HG02884 (cell line): ENCODE data around the gene GALNT18.

ENCODE experiments used
- ATAC-seq: cut with Tn5 transposase; IDR thresholded peaks from one replicate; pipeline ENCODE4 v1.9.1; 2021; ENCODE audit warnings: mild to moderate bottlenecking, moderate library complexity; ENCODE audit not compliant: unreplicated experiment

GALNT18 gene

DNA sequence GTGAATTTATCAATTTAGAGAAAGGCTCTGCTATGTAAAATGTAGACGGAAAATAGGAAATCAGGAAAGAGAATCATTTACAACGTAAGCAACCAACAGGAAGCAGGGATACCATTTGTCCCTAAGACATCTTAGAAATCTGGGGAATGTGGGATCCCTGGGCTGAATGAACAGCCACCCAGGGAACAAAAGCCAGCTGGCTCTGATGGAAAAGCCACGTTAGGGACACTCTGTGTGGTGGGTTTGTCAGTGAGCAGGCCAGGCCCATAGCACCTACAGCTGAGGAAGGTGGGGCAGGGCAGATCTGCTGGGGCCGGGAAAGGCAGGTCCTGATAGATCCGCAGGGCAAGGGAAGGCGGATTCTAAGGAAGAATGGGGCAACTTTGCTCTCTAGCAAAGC lies 181.7 kb downstream of the GALNT18 start:
- ATAC-seq, result no peak

DNA sequence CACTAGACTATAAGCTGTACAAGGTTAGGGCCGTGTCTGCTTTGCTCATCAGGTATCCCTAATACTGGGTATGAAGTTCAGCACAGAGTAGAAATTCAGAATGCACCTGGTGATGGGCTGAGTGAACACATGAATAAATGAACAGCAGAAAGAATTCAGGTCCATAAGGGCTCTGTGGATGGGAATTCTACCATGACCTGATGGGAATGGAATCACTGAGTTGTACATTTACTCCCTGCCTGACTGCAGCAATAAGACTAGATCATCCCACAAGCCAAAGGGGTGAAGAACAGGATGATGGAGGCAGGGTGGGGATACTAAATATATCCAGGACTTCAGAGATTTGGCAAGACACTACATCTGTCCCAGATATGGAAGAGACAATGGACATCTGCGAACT lies 182.2 kb downstream of the GALNT18 start:
- ATAC-seq, result no peak

DNA sequence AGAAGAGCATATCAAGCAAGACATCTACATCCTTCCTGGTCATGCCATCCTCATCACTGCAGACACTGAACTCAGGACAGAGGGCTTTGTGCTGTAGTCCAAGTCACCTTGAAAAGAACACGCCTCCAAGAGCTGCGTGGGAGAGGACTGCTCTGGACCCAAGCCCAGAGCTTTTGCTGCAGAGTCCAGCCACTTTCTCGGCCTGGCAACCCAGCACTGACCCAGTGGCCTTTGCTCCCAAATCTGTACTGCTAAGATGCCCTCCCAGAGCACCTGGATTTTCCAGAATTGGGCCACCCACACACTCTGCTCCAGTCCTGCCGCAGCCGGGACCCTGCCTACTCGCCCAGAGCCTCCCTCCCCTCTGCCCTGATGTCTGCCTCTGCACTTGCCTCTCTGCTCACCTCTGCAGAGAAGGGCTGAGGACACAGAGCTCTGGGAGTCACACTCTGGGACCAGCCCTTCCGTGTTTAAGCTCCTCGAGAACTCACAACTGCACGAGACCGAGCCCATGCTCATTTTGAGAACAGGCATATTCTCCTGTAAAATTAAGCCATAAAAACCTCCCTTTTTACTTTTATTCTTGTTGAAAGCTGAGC lies 185.0 kb downstream of the GALNT18 start:
- no peak for ATAC-seq

DNA sequence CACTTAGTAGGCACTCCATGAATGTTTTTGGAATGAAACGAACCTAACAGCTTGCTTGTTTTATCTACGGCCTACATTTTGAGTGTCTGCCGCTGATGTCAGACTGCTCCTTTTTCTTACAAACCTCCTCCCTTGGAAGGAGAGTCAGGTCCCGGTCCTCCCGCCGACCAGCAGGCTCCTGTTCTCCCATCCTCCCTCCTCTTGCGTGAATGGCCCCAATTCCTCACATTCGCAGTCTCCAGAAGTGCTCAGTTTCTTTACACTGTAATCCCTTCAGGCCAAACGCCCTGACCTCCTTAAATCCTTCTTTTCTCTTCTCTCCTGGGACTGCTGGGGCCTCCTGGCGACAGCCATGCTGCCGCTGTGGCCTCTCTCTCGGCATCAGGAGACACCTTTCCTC lies 186.2 kb downstream of the GALNT18 start:
- no peak for ATAC-seq

DNA sequence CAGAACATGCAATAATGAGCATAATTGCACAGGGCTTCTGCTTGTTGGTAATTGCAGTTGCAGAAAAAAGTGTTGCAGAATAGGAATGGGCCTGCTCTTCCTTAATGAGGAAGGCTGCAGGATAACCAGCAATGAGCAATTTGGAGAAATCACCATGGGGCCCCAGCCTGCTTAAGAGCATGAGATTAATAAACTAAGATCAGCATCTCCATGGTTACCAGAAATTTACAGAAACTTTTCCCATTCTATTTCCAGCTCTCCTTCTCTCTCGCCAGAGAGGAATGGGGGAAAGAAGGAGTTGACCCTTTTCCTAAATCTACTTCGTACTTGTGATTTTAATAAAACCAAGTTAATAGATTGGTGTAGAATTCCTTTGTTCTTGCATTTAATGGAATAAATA lies 187.8 kb downstream of the GALNT18 start:
- no peak for ATAC-seq

DNA sequence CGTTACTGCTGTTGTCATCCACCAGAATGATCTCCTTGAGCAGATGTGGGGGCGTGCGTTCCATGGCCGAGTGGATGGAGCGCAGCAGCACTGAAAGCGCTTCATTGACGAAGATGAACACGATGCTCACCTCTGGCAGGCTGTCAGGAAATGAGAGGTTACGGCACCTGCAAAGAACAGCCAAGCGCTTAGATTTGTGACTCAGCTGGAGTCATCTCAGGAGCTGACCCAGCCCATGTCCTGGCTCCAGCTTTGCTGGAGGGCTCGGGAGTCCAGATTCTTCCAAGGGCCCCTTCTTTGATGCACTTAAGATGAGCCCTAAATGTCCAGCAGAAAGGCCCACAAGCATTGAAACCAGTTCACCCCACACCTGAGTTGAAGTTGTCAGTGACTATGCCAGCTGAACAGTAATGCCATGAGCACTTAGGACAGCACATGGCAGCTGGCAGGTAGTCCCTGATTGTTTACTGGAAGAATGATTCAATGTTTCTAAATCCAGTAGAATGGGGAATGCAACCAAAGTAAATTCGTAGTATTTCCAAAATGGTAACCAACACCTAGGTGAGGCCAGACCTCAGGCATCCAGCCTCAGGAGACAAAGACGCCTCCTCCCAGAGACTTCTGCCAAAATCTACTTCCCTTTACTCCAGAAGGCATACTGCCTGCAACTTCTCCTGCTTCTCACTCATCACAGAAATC lies 189.0 kb downstream of the GALNT18 start:
- no peak for ATAC-seq

DNA sequence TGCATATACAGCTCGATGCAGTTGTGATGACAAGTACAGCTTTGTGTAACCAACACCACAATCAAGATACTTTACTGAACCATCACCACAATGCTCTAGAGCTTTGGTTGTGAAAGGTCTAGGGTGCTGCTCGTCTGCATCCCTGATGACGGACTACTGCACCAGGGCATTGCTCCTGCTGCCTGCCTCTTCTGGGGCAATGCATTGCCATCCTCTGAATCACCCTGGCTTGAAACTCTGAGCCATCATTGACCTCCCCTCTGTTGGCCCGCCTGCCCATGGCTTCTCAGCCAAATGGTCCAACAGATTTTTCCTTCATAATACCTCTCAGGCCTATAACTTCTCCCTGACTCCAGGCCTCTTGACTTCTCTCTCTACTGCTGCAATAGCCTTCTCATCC lies 191.4 kb downstream of the GALNT18 start:
- no peak for ATAC-seq

DNA sequence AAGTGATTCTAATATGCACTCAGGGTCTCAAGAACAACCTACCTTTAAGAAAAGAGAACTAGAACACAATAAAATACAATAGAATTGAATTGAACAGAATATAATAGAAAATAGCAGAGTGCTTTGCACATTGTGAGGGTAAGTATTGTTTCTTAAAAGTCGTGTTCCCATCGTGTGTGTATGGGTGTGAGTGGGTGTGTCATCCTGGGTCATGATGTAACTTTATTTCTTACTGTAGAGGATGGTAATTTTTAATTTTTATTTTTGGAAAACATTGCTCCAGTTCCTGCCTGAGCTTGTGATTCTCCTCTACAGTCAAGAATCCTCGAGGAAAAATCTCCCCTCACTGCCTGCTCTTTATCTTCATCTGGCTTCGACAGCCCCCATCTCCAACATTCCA lies 193.1 kb downstream of the GALNT18 start:
- no peak for ATAC-seq

DNA sequence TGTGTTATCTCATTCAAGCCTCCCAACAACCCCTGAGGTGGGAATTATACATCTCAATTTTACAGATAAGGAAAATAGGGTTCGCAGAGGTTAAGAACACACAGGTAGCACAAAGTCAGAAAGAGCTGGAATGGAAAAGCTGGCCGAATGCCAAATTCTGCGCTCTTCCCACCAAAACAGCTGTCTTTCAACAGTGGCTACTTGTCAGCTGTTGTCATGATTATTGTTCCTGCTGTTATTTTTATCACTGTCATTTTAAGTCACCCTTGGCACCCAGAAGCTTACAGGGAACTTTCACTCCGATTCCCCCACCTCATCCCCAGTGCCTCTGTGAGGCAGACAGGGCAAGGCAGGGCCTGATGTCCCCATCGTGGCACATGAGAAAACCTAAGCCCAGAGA lies 194.3 kb downstream of the GALNT18 start:
- ATAC-seq, result no peak

DNA sequence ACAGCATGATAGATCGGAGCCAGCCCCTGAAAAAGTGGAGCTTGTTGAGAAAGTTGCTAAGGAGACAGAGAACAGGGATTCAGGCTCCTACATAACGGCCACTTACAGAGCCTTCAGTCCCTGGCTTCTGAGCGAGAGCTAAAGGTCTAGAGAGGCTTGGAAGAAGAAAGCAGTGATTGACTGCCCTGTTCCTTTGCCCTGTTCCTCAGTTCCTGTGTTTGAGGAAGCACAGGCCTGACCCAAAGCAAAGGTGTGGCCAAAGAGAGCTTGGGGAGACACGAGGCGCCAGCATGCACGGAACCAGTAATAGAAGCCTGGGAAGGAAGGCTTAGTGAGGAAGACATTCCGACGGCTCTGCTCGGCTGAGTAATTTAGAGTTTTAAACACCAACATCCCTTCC lies 194.7 kb downstream of the GALNT18 start:
- no peak for ATAC-seq

DNA sequence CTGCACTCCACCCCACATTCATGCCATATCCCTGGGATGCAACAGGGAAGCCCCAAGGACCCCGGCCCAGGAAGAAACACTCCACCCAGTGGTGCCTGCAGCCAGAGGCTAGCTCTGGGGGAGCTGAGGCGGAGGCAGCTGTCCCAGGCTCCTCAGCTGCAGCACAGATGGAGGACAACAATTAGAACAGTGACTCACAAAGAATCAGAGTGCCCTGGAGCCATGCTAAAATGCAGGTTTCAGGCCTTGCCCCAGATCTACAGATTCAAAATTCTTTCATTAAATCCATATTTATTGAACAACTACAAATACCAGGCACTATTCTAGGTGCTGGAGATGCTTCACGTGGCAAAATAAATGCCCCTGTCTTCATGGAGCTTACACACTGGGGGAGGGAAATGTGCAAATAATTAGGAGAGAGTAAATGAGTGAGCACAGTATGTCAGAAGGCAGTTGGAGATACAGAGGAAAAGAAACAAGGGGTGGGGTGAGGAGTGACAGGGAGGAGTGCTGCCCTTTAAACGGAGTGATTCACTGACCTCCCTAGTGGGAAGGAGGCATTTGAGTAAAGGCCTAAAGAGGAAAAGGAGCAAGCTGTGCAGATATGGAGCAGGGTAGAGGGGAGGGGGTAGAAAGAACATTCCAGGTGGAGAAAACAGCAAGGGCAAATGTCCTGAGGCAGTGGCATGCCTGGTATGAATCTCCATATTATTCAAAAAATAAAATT lies 195.4 kb downstream of the GALNT18 start:
- ATAC-seq, result no peak

DNA sequence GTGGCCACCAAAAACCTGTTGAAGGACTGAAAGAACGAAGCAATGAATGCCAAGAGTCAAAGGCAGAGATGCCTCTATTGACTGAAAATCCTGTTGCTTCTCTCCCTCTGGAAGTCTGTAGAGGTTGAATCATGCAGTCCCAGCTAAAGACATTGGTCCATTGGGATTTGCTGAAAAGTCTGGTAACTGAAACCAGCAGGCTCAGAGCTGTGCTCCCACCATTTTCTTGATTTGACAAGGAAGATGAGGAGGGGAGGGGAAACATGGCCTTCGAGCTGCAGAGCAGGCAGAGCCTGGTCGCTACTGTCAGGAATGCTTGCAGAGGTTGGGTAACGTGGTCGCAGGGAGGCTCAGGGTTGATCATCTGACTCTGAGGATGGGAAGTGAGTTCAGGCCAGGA lies 196.0 kb downstream of the GALNT18 start:
- ATAC-seq, result no peak

DNA sequence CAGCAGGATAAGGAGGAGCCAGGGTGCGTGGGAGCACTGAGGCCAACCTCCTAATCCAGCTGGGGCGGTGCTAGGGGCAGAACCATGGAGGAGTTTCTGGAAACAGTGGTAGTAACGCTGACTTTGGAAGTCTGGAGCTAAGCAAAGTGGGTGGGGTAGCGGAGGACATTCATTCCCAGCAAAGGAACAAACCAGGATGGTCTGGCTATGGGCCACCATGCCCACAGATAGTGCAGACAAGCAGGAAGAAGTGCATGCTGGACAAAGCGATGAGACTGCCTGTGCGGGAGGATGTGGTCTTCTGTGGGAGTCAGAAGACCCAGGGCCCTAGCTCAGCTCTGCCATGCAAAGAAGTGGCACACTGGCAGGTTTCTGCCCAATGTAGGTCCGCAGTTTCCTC lies 197.1 kb downstream of the GALNT18 start:
- no peak for ATAC-seq

DNA sequence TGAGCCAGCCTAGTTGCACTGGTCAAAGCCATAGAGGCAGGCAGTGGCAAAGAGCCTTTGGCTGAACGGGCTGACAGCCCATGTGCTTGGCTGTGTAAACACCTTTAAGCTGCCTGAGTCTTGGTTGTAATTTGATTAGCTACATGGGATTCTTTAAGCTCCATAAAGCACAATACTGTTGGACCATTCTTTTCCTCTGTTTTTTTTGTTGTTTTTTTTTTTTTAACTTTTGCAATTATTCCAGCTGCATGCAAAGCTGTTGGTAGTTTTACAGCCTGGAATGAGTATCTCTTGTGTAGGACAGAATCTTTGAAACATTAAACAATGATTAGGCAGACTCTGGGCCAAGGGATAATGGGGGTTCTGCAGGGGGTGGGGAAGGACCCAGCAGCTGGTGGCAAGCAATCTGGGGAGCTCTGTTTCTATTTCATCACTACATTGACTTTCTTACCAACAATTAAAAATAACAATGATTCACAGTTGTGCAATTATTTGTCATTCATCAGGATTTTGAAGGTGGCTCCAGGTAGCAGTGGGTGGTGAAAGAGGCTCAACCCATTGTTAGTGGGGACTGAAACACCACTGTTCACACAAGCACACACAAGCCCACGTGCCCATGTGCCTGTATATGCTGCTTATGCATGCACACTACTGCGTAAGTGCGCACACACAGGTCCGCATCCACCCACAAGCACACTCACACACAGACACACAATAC lies 199.2 kb downstream of the GALNT18 start:
- ATAC-seq, result no peak

DNA sequence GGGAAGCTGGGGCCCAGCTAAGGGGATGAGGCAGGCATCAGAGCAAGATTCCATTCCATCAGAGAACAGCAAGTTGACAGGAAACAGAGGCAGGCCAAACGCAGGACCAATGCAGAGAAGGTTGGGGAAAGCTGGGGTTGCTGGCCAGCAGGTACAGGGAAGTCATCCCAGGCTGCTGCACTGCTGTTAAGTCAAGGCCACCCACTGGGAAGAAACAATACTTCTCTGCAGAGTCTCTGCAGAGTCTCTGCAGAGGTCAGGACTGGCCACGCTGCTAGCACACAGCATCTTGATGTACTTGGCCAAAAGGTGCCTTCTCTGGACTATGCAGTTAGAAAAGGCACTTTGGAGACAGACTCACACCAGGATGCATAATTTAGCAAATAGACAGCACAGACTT lies 200.3 kb downstream of the GALNT18 start:
- no peak for ATAC-seq

DNA sequence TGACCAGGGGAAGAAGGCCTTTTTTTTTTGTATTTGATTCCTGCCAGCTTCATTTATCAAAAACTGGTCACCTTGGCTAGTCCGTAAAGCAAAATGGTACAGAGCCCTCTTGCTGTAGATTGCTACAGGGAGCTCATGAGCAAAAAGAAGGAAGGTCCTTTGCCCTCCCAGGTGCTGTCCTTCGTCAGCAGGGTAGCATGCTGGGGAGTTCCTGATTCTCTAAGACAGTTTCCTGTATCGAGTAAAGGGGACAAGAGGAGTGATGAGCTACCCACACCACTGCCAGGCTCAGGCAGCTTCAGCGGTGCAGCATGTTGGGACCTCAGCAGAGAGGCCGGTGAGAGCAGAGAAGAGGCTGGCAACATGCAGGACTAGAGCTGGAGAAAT lies 200.9 kb downstream of the GALNT18 start:
- no peak for ATAC-seq

DNA sequence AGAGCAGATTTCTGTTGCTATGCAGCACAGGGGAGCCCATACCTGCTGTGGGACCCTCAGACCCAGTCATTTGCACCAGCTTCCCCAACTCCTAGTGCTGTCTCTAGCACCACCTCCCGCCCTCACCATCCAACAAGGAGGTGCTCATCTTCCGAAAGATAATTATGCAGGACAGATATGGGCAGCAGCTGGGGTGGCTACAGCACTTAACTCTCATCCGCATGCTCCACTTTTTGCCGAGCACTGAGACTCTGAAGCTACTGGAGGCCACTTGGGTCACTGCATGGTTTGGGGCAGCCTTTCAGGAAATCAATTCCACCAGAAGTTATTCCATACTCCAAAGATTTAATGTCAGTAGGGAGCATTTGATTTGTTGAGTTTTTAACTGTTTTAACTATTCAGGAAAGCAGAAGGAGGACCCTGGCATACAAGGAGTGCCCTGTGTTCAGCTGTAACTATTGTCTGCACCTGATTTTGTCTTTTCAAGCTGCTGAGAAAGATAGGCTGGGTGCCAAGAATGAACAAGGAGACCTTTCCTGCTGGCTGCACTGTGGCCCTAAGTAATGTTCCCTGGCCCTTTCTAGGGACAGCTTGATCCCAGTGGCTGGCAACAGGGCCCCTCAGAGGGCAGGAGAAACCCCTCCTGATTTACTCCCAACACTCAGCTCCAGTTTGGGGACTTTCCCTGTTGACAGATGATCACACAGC lies 201.5 kb downstream of the GALNT18 start:
- no peak for ATAC-seq

DNA sequence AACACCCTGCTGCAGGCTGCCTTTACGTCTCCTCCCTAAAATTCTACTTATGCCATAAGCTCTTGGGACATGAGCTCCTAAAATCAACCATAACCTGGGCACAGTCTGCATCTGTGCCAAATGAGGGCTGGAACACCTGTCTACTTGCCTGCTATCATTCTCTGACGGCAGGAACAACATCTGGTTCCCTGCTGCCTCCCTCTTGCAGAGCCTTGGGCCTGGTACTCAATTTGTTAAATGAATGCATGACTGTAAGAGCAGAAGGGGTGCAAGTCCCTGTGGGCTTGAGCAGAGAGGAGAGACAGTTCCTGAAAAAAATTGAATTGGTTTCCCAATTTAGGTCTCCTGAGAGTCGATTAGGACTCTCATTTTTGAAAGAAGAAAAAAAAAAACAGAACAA lies 202.1 kb downstream of the GALNT18 start:
- ATAC-seq, result no peak

DNA sequence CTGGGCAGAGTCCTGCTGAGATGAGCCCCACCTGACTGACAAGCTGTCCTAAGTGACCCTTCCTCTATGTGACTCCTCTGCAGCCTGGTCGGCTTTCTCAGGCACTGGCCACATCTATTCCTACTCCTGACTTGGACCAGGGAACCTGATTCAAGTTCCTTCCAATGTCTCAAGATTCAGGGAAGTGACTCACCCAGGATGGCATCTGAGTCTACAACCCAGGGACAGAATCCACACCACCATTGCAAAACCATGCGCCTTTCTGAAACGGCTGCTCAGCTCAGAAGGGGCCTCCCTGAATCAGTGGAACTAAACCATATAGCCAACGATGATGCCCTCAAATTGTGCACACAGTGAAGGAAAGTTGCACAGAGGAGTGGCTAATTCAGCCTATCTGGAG lies 204.9 kb downstream of the GALNT18 start:
- no peak for ATAC-seq

DNA sequence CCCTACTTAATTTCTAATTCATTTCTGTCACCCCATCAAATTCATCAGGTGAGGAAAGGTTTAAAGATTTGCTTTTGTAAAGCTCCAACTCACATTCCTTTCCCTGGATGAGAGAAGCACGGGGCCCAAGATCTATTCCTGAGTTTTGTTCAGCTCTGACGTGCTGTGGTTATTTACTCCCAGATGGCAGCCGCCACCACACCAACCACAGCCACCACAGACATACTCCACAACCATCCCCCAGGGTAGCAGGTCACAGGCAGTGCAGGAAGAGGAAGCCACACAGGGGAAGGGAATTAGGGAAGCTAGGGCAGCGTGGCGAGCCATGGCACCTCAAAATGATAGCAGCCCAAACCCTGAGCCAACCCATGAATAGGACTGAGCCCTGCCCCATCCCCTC lies 205.3 kb downstream of the GALNT18 start:
- ATAC-seq, result no peak

DNA sequence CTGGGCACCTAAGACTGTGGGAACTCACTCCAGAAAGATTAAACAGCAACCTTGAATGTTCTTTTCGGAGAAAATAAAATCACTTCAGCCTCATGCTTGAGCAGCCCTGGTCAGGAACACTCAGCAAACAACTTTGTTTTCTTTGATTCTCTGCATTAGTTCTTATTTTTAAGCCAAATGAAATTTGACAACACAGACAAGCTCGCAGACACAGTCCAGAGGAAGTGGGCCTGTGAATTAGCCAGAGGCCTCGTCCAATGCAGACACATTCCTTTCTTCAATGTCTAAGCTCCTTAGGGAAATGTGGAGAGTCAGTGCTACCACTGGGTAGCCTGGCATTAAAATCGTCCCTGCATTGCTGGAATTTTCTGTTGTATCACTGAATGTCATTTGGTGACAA lies 205.9 kb downstream of the GALNT18 start:
- no peak for ATAC-seq
